G401 (cell line): Measurements from ENCODE around the gene AUTS2. TPM values are rescaled to one million over a fixed set of nuclear protein-coding genes. Genes with fewer than 3 reads are reported as not detected.

Experiments
- DNase-seq: peaks from one replicate; pipeline ENCODE4 v3.0.0-alpha.2; 2015; ENCODE audit warnings: low spot score
- in situ Hi-C: cut with HindIII; loops from 2 replicates; pipeline ENCODE4 v1.10.0; 2016; ENCODE audit warnings: low sequenced_read_pairs, mixed read lengths
- total RNA-seq: library from RNA; depleted of rRNA; stranded (reverse); fragments of >200 nt; shearing (Covaris generic); gene quantifications from 2 replicates; pipeline ENCODE4 v1.2.3, GENCODE V29; 2014

Gene AUTS2
- total RNA-seq, 1 experiment from 2014 or later: 4.4 TPM

DNA sequence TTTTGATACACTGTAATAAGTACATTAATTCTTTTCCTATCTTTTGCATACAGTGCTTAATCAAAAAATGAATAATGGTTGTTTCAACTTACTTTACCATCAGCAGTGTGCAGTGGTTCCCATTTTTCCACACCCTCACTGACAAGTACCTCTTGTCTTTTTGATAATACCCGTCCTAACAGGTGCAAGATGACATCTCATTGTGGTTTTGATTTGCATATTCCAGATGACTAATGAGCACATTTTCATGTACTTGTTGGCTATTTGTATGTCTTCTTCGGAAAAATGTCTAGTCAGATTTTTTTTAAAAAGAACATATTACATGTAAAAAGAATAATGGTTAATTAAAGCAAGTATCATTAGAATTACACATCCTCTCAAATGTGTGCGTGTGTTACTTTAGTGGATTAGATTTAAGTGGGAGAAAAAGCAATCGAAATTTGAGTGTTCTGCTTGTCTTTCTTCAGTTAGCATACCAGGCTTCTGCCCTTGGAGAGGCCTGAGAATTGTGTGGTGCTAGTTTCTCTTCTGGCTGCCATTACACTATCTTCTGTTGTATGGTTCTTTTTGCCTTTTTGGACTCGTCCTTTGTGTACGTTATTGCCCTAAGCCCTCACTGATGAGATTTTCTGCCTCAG is 291.2 kb downstream of the AUTS2 start:
- DNase-seq: no peak
- in situ Hi-C loops: no loop called here

DNA sequence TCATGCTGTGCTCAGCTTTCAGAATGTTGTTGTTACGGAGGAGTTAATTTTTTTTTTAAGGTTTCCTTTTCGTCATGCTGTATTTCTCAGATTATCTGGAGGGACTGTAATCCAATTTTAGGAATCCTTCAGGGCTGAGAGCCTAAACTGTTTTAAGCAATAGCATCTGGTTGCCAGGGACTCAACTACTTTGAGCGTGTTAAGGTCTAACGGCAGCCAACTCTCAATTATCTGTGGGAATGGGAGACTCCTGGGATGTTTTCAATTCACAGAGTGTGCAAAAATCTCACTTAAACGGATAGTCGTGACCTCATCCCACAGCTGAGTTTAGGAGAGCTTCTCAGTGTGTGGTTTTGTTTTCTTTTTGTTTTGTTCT is 291.7 kb downstream of the AUTS2 start:
- in situ Hi-C loops: no loop called here

DNA sequence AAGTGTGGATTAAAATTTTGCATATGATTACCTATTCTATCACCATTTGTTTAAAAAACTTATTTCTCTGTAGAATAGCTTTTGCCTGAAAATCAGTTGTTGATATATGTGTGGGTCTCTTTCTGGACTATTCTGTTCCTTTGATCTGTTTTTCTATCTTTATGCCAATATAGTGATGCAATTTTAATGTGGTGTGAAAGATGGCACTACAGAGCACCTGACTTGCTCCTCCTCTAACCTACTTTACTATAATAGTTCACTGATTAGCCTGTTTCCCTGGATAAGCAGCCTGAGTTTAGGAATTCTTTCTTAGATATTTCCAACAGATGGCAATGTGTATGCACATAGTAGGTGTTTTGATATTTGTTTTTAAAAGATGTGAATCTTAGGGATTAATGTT is 294.5 kb downstream of the AUTS2 start:
- DNase-seq: no peak
- in situ Hi-C loops: no loop called here

More for the DNA sequence above, 291.7 kb downstream of the AUTS2 start:
- no peak for DNase-seq

DNA sequence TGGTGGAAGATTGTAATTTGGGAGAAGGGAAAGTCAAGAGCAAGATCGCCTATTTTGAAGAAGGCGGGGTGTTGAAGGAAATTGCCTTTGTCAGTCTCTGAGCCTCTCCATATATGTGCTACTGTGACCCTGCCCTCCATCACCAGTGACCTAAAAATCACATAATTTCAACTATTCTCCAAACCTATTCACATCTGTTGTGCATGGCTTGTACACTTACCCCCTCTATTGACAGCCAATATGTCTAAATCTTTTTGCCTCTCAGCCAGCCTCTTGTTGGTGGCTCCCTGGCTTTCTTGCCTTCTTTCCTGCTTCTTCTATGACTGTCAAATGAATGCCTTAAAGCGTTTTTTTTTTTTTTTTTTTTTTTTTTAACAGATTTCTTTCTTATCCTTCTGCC is 295.6 kb downstream of the AUTS2 start:
- in situ Hi-C loops: no loop called here
- DNase-seq: no peak

DNA sequence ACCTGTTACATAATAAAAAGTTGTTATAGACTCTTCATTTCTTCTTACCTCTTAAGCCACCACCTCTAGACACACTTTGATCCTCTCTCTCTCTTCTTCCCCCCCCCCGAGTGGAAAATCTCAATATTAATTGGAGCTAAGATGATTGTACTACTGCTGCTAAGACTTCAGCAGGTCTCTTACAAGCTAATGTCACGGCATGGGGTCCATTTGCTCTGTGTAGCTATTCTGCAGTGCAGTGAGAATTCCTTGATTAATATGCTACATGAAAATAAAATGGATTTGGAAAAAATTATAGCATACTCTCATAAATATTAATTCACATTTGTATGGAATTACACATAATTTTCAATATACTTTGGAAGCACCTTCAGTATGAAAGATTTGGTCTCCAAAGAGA is 297.2 kb downstream of the AUTS2 start:
- no peak for DNase-seq
- in situ Hi-C loops: no loop called here

GRCh38 chr7:69896121-69896520 is 297.8 kb downstream of the AUTS2 start:
- in situ Hi-C loops: no loop called here

GRCh38 chr7:69898189-69898588 is 299.9 kb downstream of the AUTS2 start:
- in situ Hi-C loops: no loop called here
- DNase-seq: no peak

More at GRCh38 chr7:69896121-69896520, 297.8 kb downstream of the AUTS2 start:
- no peak for DNase-seq

DNA sequence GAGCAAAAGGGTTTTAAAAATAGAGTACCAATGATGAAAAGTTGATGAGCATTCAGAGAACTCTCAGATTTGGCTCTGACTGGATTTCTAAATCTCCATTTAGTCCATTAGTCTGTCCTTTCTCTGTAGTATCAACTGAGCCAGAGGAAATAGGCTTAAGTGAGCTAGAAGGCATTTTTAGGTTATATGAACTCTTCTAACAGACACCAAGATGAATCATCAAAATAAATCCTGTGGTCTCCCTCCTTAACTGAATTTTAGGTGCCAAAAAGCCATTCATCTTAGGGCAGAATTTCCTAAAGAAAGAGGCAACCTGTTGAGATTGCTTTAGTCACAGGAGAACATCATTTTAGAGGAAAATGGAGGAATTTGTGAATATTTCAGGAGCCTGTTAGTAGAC is 305.1 kb downstream of the AUTS2 start:
- in situ Hi-C loops: no loop called here
- no peak for DNase-seq

DNA sequence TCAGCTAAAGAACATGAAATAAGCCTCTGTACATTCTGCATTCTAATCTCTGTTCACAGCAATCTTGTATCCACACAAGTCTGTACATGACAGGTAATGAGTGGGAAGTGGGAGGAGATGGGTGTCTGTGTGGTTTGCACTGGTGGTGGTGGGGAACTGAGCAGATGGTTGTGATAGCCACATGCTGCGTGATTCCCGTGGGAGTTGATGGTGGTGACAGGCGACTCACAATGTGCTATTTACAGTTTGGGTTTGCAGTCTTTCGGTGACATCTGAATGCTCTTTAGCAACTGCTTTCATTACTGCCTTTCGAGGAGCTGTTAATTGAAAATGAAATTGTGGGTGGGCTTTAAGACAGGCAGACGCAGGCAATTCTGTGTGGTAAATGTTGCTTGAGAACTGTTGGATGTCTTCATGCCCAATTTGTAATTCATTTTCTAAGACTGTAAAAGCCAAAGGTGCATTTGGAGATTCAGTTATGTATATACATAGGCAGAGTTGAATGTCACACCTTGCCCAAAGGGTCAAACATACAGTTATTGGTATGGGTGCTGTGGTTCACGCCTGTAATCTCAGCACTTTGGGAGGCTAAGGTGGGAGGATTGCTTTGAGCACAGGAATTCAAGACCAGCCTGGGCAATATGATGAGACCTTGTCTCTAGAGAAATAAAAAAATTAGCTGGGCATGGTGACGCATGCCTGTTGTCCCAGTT is 308.2 kb downstream of the AUTS2 start:
- in situ Hi-C loops: no loop called here
- DNase-seq: no peak

- in situ Hi-C loops: no loop called here
- DNase-seq: no peak
Observed at GRCh38 chr7:69907720-69908119, 309.4 kb downstream of the AUTS2 start.

GRCh38 chr7:69908454-69908853 is 310.2 kb downstream of the AUTS2 start:
- in situ Hi-C loops: no loop called here
- DNase-seq: no peak

DNA sequence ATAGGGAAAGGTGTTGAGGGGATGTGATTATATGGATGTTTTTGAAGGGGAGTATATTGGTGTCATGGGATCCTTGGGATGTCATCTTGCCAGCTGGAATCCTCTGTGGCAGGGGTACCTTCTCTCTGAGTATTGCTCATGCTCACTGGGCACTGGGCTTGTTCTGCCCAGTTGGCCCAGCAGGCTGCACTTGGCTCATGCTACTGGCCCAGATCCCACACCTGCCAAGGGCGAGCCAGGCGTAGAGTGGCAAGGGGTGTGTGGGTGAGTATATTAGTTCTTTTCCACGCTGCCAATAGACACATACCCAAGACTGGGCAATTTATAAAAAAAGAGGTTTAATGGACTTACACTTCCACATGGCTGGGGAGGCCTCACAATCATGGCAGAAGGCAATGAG is 311.9 kb downstream of the AUTS2 start:
- in situ Hi-C loops: no loop called here
- DNase-seq: no peak

DNA sequence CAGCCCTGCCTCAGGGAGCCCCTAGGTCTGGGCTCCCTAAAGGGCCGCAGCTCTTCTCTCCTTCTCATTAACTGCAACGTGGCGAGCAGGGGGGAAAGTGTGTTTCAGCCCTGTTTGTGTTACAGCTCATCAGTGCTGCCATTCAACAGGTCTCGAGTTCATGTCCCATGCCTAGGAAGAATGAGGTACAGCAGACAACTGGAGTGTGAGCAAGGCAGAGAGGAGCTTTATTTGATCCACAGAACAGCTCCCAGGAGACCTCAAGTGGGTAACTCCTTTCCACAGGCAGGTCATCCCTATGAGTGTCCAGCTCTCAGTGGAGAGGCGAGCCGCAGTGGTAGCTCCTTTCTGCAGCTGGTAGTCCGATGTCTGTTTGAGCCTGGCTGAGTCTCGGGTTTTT is 313.1 kb downstream of the AUTS2 start:
- in situ Hi-C loops: no loop called here
- DNase-seq: no peak

DNA sequence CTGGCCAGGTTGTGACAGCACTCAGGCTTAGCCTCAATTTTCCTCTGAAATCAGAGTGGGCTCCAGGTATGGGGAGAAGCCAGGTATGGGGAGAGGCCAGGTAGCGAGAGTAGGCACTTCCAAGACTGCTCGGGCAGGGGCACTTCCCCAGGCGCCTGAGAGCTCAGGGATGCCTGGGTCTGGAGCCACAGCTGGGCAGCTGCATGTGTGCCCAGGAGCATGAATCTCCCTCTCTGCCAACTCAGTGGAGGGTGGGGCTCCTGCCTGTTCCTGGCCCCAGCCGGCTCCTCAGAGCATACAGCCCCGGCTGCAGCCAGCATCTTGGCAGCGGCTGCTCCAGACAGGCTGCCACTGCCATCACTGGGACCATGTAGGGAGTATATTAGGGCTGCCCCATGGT is 313.9 kb downstream of the AUTS2 start:
- in situ Hi-C loops: no loop called here
- DNase-seq: no peak

DNA sequence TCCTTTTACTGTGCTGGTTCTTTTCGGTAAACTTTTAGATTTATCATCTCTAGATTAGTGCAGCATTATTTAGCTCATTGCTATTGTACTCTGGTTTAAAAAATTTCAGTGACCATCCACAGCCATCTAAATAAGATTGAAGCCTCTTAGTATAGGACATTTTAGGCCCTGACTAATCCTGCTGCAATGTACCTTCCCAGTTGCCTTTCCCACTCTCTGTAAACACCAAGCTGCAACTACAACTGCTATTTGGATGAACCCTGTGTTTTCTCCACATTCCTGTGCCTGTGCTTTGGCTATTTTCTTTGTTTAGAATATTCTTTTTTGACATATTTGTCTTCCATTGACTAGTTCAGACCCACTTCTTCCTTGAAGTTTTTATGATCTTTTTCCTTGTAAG is 314.6 kb downstream of the AUTS2 start:
- in situ Hi-C loops: no loop called here
- DNase-seq: no peak

DNA sequence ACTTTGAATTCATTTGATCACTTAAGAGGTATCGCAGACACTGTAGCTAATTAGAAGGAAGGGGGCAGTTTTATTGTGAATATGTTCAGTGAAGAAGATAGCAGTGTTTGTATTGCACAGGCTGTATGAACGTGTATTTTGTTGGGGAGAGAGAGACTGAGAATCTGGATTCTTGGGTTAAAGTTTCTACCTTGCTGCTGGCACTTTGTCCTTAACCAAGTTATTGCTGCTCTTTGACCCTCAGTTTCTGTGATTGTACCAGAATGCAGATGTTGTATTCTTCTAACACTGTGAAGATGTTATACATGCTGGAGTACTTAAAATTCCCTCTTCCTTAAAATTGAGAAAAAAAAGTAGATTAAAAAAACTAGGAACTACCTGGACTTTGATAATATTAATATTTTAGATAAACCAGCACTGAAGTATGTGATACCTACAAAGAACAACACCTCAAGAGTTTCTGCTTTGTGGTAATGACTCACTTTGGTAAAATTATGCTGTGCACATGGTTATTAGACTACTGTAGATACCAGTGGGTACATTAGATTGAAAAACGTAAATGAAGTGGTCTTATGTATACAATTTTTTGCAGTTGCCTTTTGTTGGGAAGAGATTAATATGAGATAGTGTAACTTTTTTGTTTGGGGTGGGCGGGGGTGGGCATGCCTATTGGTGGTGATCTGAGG is 321.3 kb downstream of the AUTS2 start:
- in situ Hi-C loops: no loop called here
- no peak for DNase-seq

- in situ Hi-C loops: no loop called here
- DNase-seq: no peak
Observed at GRCh38 chr7:69920797-69921196, 322.5 kb downstream of the AUTS2 start.

DNA sequence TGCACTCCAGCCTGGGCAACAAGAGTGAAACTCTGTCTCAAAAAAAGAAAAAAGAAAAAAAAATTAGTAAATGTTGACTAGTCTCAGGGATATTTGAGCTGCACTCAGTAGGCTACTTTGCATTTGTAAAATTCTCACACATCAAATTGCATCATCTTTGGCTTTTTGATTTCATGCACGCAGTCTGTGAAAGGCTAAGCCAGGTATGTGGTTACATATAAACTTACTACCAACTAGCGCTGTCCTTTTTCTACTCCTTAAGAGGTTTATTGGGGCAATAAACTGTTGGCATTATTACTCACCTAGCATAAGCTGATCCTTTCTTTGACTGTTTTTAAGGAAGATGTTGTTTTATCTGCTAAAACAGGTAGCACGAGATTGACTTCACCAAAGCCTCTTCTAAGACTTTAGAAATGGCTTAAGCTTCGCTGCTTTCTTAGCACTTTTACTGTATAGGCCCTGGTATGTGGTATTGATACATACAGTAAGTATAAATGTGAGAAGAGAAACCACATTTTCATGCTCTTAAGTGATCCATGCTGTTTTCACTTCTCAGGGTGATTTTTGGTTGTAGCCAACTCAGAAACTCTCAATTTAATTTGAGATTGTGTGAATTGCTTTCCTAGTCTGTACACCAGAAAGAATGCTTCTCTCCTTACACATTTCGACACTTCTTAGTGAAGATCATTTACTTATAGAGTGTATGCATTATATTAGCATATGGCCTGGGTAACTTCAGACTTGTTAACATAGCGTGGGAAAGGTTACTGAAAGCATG is 323.9 kb downstream of the AUTS2 start:
- DNase-seq: no peak
- in situ Hi-C loops: no loop called here

- in situ Hi-C loops: no loop called here
- DNase-seq: no peak
Observed at GRCh38 chr7:69927461-69927860, 329.2 kb downstream of the AUTS2 start.

- in situ Hi-C loops: no loop called here
- no peak for DNase-seq
Observed at GRCh38 chr7:69928621-69929020, 330.3 kb downstream of the AUTS2 start.
